Inferior parietal cortex (tissue), 1 donor: ENCODE results near the gene NID2.

ENCODE experiments used
- DNase-seq: peaks from one replicate; pipeline ENCODE4 v3.0.0-alpha.2; 2016; ENCODE audit errors: extremely low spot score

NID2 gene

DNA sequence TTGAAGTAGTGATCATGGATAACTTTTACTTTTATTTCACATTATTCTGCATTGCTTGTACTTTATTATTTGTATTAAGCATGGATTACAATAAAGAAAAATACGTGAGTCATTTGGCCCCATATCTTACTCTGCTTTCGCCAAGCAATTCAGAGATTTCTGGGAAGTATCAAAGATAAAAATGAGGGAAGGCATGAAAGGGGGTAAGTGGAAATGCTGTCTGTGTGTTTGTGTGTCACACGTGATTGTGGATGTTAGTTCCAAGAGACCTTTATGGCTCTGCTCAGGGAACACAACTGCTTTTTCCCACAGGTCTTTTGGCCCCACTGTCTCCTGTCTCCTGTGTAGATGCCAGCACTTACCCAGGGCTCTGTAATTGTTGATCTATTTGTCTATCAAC is 10.5 kb downstream of the NID2 start:
- DNase-seq = no peak

DNA sequence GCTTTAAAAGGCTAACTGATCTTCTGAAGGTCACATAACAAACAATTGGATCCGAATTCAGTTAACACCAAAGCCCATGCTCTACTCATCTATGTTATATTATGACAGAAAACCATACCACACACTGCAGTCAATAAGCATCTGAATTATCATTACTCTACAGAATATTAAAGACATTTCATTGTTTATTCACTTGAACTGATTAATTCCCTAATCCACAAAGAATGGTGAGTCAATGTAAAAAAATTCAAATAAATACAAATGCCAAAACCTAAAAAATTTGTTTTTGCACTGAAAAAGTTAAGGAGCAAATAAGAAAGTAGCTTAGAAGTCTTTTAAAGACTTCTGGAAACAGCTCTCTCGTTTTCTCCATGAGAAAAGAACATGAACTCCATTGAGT is 13.7 kb downstream of the NID2 start:
- DNase-seq = no peak

DNA sequence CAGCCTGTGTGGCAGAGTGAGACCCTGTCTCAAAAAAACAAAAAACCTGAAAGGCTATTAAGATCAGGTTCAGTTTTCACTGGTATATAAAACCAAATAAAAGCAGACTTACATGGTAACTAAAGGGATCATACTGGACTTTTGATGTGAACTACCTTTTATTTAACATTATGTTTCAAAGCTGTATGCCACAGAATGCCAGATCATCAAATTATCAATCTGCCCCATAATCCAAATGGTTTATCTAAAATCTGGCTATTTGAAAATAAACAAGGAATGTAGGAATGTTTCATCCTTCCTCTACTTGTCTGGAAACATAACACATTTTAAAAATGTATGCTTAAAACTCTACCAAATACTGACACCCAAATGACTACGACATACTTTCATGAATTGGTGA is 14.2 kb downstream of the NID2 start:
- DNase-seq = no peak

DNA sequence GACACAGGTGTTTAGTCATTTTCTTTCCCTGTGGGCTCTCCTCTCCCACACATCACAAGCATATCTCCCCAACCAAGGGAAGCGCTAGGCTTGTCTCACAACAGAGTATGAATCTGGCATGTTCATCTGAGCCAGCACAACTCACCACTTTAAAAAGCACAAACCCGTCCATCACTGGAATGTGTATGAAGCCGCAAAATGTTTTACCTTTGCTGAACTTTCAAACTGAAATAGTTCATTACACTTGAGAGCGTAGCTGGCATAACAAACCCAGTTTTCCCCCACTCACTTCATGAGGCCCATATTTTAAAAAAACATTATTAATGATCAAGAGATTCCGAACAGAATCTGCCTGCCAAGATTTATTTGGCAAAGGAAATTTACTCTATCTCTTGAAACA is 15.8 kb downstream of the NID2 start:
- DNase-seq = no peak

DNA sequence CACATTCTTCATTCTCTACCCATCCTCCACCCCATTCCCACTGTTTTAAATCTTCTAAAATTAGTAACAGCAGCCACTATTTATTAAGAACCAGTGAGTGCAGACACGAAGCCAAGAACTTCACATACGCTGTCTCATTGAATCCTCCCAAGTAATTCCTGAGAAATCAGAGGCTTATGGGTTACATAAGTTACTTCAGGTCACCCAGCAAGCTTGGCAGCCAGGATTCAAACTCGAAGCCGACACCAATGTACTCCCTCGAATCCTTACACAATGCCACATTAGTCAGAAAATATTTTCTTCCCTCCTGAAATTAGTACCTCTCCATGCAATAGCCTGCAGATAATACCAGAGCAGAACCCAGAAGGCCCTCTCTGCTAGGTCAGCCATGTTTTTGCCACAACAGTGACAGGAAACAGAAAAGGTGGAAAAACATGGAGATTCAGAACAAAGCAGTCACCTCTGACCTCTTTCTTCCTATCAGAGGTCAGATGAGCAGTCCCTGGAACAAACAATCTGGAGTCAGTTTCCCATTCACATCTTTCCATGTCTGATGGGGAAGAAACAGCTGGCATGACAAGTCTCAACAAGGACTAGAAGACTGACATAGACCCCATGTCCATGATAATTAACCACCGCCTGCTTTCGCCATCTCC is 16.4 kb downstream of the NID2 start:
- DNase-seq = no peak

DNA sequence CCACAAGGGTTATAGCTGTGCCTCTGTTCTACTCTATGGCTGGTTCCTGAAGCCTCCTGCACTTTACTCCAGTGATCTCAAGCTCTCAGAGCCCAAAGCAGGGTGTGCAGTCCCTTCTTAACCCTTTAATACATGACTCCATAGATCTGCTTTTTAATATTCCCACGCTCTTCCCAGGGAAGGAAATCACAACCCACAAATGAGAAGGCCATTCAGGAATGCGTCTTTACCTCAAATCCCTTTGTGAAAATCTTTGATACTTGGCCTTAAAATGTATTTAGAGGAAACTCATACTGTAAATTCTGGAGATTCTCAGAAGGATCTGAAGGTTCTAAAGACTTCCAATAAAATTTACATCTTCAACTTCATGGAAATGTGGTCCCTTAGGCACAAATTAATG is 17.0 kb downstream of the NID2 start:
- no peak for DNase-seq

DNA sequence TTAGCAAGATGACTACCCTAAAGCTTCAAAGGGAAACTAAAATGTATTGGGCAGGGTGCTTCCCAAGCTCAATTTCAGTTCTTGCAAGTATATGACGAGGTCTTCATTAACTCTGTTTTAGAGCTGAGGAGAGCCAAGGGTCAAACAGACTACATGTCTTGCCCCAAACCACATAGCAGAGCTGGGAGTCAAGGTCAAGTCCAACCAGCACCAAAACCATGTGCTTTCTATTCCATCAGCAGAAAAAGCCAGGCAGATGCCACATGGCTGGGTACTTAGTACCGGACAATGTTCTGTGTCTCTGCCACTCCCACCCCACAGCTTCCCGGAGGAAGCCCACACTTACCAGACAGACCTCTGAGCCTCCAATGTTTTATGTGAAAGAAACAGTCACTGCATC is 17.6 kb downstream of the NID2 start:
- no peak for DNase-seq

DNA sequence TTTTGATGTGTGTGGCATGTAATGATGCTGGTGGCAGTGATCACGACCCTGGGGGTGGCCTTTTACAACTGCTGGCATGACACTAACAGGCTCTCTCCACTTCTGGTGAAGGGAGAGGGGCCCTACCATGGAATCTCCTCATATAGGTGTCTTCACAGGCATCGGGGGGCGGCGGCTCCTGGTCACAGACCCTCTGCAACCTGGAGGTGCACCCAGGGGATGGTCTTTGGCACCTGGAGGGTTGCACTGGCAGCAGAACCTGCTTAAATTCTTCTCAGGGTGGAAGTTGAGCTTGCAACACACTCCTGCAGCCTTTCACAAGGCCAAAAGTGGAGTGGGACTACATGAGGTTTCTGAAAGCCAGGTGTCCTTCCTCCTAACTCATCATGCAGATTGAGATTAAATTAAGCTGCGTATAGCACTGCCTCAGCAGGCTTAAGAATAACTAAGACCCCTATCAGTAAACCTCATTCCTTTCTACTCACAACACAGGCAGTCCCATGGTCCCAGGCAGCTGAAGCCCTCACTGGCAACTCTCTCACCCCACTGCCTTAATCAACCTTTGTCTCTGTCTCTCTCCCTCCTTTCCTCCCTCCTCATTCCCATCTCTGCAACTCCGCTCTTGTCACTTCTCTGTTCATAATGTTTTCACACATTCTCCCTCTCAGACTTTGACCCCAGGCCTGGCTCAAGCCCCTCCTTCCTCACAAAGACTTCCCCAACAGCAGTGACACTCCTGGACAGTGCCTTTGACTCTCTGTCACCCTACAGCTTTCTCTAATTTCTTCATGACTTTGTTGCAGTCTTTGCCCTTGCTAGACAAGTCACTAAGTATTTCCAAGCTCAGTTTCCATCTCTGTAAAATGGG is 18.9 kb downstream of the NID2 start:
- no peak for DNase-seq

DNA sequence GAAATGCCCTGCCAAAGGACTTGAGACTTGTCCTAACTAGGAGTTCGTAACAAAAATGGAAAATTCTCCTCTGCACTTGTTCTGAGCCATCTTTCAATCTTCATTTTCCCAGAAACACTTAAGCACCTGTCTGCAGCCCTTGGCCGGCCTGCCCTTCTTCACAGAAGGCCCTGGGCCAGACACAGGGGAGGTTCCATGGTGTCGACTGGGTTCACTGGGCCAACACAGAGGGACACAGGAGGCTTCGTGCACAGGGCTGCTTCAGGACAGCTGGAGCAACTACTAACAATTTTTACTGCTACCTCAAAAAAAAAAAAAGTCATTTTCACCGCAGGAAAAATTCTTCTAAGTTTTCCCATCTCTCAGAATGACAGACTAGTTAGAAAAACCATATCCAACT is 19.6 kb downstream of the NID2 start:
- DNase-seq = no peak

DNA sequence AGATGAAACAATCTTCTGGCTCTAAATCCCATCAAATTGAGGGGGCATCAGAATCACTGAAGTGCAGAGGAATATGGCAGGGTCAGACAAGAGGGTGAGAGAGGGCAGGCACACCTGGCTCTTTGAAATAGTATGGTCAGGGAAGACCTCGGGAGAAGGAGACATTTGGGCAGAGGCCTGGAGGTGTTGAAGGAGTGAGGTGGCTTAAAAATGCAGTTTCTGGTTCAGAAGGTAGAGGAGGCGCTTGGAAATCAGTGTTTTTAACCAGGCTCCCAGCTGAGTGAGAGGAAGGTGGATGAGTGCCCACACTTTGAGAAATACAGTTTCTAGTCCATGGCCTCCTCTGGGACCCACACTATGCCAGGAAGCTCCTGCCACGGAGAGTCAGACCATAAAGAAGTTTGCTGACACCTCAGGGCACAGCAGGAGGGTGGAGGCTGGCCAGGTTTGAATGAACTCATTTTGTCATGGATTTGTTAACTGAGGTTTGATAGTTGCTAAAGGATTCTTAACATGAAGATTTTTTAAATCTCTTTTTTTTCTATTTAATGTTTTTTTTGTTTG is 20.1 kb downstream of the NID2 start:
- DNase-seq = no peak

DNA sequence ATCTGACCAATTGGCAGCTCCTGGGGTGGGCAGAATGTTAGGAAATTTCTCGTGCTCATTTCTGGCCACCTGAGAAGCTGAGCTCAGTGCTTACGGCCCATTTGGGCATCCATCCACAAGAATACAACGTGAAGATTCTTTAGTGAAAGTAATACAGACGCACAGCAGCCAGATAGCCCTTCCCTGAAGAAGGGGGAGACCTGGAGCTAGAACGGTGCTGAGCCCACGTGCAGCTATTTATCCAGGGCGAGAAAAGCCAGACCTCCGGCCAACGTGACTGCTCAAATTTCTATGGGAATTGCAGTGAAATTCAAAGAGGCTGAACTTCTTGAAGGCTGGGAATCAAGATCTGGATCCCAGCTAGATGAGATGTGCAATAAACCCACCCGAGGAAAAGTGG is 20.7 kb downstream of the NID2 start:
- DNase-seq = no peak

DNA sequence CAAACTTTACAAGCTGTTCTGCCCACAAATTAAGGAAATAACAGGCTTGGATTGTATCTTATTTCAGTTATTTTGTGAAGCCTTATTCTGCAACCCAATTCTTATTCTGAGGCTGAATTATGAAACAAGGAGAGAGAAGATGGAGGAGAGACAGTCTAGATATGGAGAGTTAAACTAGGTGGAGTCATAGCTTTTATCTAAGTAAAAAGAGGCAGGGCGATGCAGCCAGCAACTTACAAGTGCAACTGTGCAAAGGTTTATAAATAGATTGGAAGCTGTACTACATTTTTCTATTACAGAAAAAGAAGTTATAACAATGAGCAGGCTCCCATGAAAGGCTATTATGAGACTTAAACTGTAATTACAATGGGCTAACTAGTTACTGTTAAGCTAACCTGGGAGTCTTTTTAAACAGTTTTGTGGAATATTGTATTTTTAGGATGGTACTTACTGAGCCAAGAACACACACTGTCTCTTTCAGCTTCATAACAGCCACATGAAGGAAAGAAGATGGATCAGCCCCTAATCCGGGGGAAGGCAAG is 22.4 kb downstream of the NID2 start:
- DNase-seq = no peak

DNA sequence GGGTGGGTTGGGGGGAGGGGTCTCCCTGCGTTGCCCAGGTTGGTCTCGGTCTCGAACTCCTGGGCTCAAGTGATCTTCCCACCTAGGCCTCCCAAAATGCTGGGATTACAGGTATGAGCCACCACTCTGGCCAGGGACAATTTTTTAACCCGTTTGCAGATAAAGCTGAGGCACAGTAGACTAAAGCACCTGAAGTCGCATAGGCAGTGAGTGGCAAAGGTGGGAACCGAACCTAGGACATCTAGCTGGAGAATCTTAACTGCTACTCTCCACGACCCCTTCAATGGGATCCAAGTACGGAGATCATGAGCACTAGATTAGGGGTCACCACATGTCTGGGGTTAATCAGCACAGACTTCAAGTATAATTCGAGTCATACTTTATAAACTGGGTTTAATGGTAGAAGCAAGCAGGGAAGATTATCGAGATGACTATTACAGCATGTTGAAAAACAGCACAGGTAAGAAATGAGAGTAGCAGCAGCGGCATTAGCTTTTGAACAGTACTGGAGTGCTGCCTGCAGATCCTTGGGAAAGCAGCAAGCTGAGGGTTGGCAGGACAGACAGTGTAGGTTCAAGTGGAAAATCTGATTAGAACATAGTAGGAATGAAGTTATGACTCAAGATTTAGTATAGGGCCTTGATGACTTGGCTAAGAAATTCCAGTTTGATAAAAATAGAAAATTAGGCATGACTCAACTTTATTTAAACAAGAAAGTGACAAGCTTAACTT is 23.9 kb downstream of the NID2 start:
- no peak for DNase-seq

DNA sequence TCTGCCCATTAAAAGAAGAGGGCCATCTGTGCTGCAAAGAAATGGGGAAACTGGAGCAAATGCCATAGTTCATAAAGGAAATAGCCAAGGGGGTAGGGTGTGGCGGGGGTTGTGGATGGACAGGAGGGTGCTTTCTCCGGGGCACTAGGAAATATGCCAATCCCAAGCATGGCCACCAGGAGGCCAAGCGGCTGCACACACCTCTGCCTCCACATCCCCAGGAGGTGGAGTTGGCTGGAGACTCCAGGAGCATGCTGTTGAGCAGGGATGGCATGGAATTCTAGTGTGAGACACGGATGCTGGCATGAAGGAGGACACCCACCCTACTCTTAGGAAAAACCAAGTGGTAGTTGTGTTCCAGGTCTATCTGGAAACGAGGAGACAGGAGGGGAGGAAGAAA is 25.2 kb downstream of the NID2 start:
- no peak for DNase-seq

DNA sequence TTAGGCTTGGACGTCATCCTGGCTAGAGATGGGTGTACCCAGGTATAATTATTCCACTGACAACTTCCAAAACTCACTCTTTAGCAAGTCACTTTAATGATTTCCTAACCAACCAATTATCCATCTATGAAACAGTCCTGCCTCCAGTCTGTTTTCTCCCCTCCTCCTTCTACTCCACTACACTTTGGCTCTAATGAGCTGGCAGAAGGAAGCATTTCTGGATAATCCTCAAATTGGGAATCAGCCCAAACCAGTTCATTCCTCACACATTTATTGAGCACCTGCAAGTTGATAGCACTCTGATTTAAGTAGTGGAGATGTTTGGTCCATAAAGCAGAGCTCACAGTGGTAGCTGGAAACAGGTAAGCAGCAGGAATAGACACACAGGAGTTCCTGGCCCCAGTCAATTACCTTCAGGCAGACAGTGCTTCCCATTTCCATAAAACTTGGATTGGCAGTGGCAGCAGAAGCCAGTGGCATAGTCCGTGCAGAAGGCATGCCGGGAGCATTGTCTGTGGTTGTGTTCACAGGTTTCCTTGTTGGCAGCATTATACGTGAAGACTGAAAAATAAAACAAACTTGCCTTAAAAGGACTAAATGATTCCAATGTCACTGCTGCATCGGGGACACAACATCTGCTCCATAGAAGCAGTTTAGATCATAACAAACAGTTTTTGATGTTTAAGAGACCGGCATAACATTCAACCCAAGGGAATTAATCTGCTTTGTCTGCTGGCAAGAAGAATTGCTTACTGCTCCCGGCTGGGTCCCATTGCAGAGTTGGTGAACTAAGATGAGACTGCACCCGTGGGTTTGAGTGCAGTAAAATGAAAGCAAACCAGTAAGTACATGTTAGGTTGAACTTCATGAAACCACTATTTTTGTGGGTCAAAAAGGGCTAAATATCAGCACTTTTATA is 26.2 kb downstream of the NID2 start:
- no peak for DNase-seq

DNA sequence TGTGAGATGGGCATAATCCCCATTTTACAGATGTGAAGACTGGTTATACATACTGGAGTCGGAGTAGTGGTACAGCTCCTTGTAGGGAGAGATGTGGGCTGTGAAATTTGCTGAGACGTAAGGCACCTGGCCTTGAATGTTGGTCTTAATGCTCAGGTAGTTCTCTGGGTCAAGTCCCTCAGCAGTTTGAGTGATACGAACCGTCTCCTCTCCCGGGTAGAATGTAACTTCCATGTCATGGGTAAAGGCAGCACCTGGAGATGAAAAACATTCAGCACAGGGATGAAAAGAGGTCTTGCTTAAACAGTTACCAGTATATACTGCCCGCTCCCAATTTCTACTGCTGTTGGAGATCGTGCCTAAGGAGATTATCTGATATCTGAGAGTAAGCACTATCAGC is 28.3 kb downstream of the NID2 start:
- DNase-seq = no peak

DNA sequence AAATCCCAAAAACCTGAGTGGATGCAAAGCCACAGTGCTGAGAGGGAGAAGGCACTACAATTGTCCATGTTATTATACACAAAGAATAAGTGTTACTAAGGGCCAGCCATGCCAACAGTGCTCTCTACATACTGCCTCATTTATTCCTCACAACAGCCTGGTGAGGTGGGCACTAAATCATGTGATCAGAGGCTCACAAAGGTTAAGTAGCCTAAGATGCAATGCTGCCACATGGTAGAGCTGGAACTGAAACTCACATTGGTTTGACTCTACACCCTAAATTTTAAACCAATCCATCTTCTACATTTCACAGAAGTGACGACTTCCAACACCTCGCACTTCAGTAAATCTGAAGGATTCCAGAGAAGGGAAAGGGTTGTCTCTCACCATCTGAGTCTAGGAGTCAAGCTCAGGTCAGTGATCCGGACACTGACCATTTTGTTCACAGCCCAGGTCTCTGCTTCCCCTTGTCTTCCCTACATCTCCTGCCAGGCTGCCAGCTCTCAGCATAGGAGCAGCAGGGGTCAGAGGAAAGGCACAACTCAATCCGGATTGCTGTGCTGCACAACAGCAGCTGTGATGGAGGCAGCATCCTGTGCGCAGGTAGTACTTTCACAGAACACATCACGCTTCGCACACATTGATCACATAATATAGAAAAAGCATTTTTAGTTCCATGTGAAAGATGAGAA is 29.6 kb downstream of the NID2 start:
- DNase-seq = no peak

DNA sequence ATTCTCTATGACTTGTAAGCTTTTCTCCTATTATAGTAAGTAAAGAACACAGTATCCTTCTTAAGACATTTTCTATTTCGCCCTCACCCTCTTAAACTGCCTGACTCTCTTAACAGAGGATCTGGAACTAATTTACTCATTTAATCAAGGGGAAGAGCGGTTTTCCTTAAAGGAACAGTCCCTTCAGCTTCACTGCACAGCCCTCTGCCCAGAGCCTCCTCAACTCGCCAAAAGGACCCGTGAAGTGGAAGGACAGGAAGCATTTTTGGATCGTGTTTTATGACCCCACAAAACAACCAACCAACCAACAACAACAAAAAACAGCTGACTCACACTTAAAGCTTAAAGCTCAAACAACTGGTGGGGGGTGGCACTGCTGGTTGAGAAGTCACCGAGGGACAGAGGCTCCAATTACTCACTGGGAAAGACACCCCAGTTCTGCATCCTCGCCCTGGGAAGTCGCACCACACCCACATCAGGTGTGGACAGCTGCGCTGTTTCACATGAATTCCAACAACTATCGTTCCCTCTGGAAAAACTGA is 35.7 kb downstream of the NID2 start:
- DNase-seq = no peak

DNA sequence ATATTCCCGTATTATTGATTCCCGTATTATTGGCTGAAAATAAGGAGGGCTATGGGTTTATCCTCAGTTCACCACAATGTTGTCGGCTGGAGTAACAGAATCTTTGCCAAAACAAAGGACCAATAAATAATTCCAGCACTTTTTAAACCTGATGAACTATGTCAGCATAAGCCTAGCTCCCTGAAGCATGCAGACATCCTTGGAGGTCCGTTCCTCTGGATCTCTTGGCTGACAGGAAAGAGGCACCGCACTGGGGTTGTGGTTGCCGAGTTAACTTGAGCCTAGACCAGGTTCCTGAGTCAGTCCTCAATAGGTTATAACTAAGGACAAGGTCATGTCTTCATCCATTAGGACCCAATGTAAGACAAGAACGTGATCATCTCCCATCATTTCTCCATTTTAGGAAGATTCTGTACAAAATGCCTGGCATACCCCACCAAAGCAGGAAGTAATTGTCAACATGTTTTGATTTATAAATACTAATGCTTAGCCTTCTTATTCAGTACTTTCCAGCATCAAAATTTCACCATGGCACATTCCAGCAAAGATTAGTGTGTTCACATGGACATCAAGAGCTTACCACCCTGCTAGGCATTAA is 36.6 kb downstream of the NID2 start:
- DNase-seq = no peak

DNA sequence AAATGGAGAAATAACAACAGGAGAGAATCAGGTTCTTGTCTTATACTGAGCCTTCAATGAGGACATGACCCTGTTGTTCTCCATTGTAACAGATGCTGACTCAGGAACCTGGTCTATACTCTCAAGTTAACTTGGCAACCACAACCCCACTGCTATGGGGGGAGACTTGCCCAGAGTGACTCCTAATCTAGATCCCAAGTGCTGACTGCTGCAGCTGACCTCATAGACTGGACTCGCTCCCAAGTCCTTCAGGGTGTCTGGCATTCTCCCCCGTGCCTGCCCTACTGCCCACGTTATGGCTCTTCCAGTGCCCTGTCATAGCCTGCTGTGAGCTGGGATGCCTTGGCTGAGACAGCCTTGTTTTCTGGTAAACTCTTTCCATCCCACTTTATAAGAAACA is 37.1 kb downstream of the NID2 start:
- DNase-seq = no peak
